WERI-Rb-1 (cell line): ENCODE measurements around the gene PRKCE.

ENCODE experiments used
- DNase-seq: peaks from one replicate; pipeline ENCODE4 v3.0.0-alpha.2; 2020
- H3K27ac ChIP-seq: fragments of 250-450 bp; sonication (Bioruptor Pico); 2 replicates; pipeline ENCODE4 v1.5.1; 2020; ENCODE audit warnings: mild to moderate bottlenecking, moderate library complexity
- H3K27me3 ChIP-seq: fragments of 250-450 bp; sonication (Bioruptor Pico); 2 replicates; pipeline ENCODE4 v1.5.1; 2021; ENCODE audit warnings: mild to moderate bottlenecking, low read depth, moderate library complexity; ENCODE audit not compliant: insufficient read depth, severe bottlenecking
- H3K36me3 ChIP-seq: fragments of 250-450 bp; sonication (Bioruptor Pico); 2 replicates; pipeline ENCODE4 v1.5.1; 2020; ENCODE audit warnings: mild to moderate bottlenecking, moderate library complexity
- H3K4me3 ChIP-seq: 2 replicates; pipeline ENCODE4 v1.5.1; 2011; ENCODE audit warnings: low read depth, mild to moderate bottlenecking, control low read depth, low read length
- H3K9me3 ChIP-seq: fragments of 250-450 bp; sonication (Bioruptor Pico); 2 replicates; pipeline ENCODE4 v1.5.1; 2021; ENCODE audit warnings: mild to moderate bottlenecking, moderate library complexity; ENCODE audit not compliant: severe bottlenecking
- CTCF ChIP-seq: IDR thresholded peaks from 2 replicates; pipeline ENCODE4 v1.5.1; 2011; ENCODE audit warnings: low read depth, mild to moderate bottlenecking, control low read depth, inconsistent platforms, low read length

The PRKCE gene

GRCh38 chr2:45925026-45925425 is 273.6 kb downstream of the PRKCE start:
- no peak for DNase-seq
- no peaks in the 10 kb centered on the region for H3K9me3 ChIP-seq
- H3K36me3 ChIP-seq: no peaks in the 10 kb centered on the region
- no peak overlapping the region for H3K4me3 ChIP-seq
- no peak for TF ChIP-seq CTCF
- no peaks in the 10 kb centered on the region for H3K27me3 ChIP-seq
- H3K27ac ChIP-seq: no peak overlapping the region

- Histone ChIP-seq H3K4me3 (no peak overlapping the region), H3K9me3 (no peaks in the 10 kb centered on the region), H3K36me3 (no peaks in the 10 kb centered on the region), H3K27me3 (no peaks in the 10 kb centered on the region), H3K27ac (no peak overlapping the region)
- no peak for TF ChIP-seq CTCF
- no peak for DNase-seq
Measured at GRCh38 chr2:45925636-45926366, 274.3 kb downstream of the PRKCE start.

- Histone ChIP-seq H3K4me3 (no peak overlapping the region), H3K9me3 (no peaks in the 10 kb centered on the region), H3K36me3 (no peaks in the 10 kb centered on the region), H3K27ac (no peak overlapping the region), H3K27me3 (no peaks in the 10 kb centered on the region)
- no peak for DNase-seq
- no peak for TF ChIP-seq CTCF
Measured at GRCh38 chr2:45928946-45929345, 277.5 kb downstream of the PRKCE start.

GRCh38 chr2:45929674-45930395 is 278.4 kb downstream of the PRKCE start:
- Histone ChIP-seq H3K4me3 (no peak overlapping the region), H3K36me3 (no peaks in the 10 kb centered on the region), H3K27me3 (no peaks in the 10 kb centered on the region), H3K9me3 (no peaks in the 10 kb centered on the region), H3K27ac (no peak overlapping the region)
- no peak for DNase-seq
- TF ChIP-seq CTCF: no peak

- no peak overlapping the region for H3K4me3 ChIP-seq
- H3K27me3 ChIP-seq: no peaks in the 10 kb centered on the region
- H3K36me3 ChIP-seq: no peaks in the 10 kb centered on the region
- H3K9me3 ChIP-seq: no peaks in the 10 kb centered on the region
- no peak; the same call in 1 of the 2 replicates for TF ChIP-seq CTCF
- no peak for DNase-seq
- H3K27ac ChIP-seq: no peak overlapping the region
Measured at GRCh38 chr2:45930396-45930792, 278.9 kb downstream of the PRKCE start.
